NOMO-1 treated with dmso at 0.1 percent for 144 hours (cell line): Measurements from ENCODE around the gene FOXP1.

ENCODE experiments used
- DNase-seq: peaks from one replicate; lab custom pipeline; 2025; ENCODE audit not compliant: unreplicated experiment; lab: John Stamatoyannopoulos, UW

Gene FOXP1

GRCh38 chr3:70974747-70975146 is 608.8 kb downstream of the FOXP1 start:
- no peak for DNase-seq

- DNase-seq = no peak
Measured at GRCh38 chr3:70973558-70973957, 610.0 kb downstream of the FOXP1 start.

GRCh38 chr3:70972855-70973254 is 610.7 kb downstream of the FOXP1 start:
- no peak for DNase-seq

- no peak for DNase-seq
Measured at GRCh38 chr3:70970952-70971351, 612.6 kb downstream of the FOXP1 start.

- no peak for DNase-seq
Measured at GRCh38 chr3:70970171-70970570, 613.4 kb downstream of the FOXP1 start.

- DNase-seq = no peak
Measured at GRCh38 chr3:70963431-70964275, 619.9 kb downstream of the FOXP1 start.

- no peak for DNase-seq
Measured at GRCh38 chr3:70959506-70960291, 623.8 kb downstream of the FOXP1 start.

- DNase-seq = no peak
Measured at GRCh38 chr3:70952033-70952747, 631.3 kb downstream of the FOXP1 start.

- DNase-seq = no peak
Measured at GRCh38 chr3:70951316-70951715, 632.2 kb downstream of the FOXP1 start.

- DNase-seq = no peak
Measured at GRCh38 chr3:70947579-70947978, 635.9 kb downstream of the FOXP1 start.

GRCh38 chr3:70943886-70944285 is 639.6 kb downstream of the FOXP1 start:
- no peak for DNase-seq

GRCh38 chr3:70933105-70933810 is 650.3 kb downstream of the FOXP1 start:
- no peak for DNase-seq

GRCh38 chr3:70930066-70930465 is 653.5 kb downstream of the FOXP1 start:
- no peak for DNase-seq

GRCh38 chr3:70927239-70927638 is 656.3 kb downstream of the FOXP1 start:
- DNase-seq = no peak

- DNase-seq = no peak
Measured at GRCh38 chr3:70926835-70927234, 656.7 kb downstream of the FOXP1 start.

GRCh38 chr3:70919661-70920060 is 663.9 kb downstream of the FOXP1 start:
- no peak for DNase-seq

GRCh38 chr3:70919091-70919490 is 664.4 kb downstream of the FOXP1 start:
- DNase-seq = no peak

GRCh38 chr3:70916375-70917055 is 667.0 kb downstream of the FOXP1 start:
- DNase-seq = no peak

- DNase-seq = no peak
Measured at GRCh38 chr3:70914862-70915261, 668.7 kb downstream of the FOXP1 start.

- no peak for DNase-seq
Measured at GRCh38 chr3:70911719-70912118, 671.8 kb downstream of the FOXP1 start.
